ENCODE results near the gene AATK. TPM values are rescaled to one million over a fixed set of nuclear protein-coding genes. Genes with fewer than 3 reads are reported as not detected.

Gene AATK
- total and polyA plus RNA-seq, 2 of the 13 experiments (the other 11 are each of a cell fraction or from before 2014, with no cell fraction given), result 2.9 to 8.4 TPM

- Histone ChIP-seq H3K27ac (ENCODE audit: extremely low read length, insufficient read depth, low read length) (no peak overlapping the region), H3K4me3 (replicated peaks in 1 of 3; ENCODE audit: insufficient read depth in 1 of 3, low read depth in 2 of 3, low read length in 3 of 3) (no peak overlapping the region), H3K9me3 (ENCODE audit: low read length) (no peaks in the 10 kb centered on the region), H3K4me2 (ENCODE audit: low read depth, low read length) (no peak overlapping the region), H3K4me1 (ENCODE audit: insufficient read depth, low read length) (no peaks in the 10 kb centered on the region), H3K9ac (ENCODE audit: insufficient read depth, low read depth, low read length) (no peak overlapping the region), H3K27me3 (ENCODE audit: control insufficient read depth in 1 of 2, insufficient read depth in 2 of 2, low read length in 2 of 2) (no peaks in the 10 kb centered on the region), H3K79me2 (ENCODE audit: insufficient read depth, low read length) (no peaks in the 10 kb centered on the region), H4K20me1 (ENCODE audit: insufficient read depth, low read length) (no peaks in the 10 kb centered on the region), H2AFZ (ENCODE audit: low read length) (no peak overlapping the region), H3K36me3 (replicated peaks in 1 of 2; ENCODE audit: control insufficient read depth in 1 of 2, insufficient read depth in 2 of 2, low read length in 2 of 2) (peaks cover 9 to 25% of the 10 kb centered on the region in 2 experiments)
- ATAC-seq (no peak), FAIRE-seq (no peak), DNase-seq (ENCODE audit: low spot score) (no peak)
- intact Hi-C loops (cut with micrococcal nuclease; ENCODE audit: unreplicated experiment), result no loop called here
- TF ChIP-seq ZNF329 (CRISPR knock-in tag; IDR thresholded peaks at IDR 0.05; ENCODE audit: low read depth) (no peak), ZNF740 (CRISPR knock-in tag; IDR thresholded peaks at IDR 0.05) (no peak), ZNF432 (CRISPR knock-in tag; IDR thresholded peaks at IDR 0.05; ENCODE audit: borderline replicate concordance) (no peak), CCDC6 (CRISPR knock-in tag; IDR thresholded peaks at IDR 0.05) (no peak), NR2F6 (IDR thresholded peaks at IDR 0.05) (no peak), NR2F6 (CRISPR knock-in tag; IDR thresholded peaks at IDR 0.05) (no peak), CCAR2 (optimal IDR thresholded peaks at IDR 0.05; ENCODE audit: low read depth, low read length) (no peak), RFX5 (IDR thresholded peaks at IDR 0.05; ENCODE audit: low read depth, low read length) (no peak), E2F1 (CRISPR knock-in tag; IDR thresholded peaks at IDR 0.05) (no peak), ZNF512 (CRISPR knock-in tag; IDR thresholded peaks at IDR 0.05) (no peak), NONO (IDR thresholded peaks at IDR 0.05) (no peak), NONO (CRISPR knock-in tag; conservative IDR thresholded peaks at IDR 0.05) (no peak), ZMYM3 (CRISPR knock-in tag; IDR thresholded peaks at IDR 0.05) (no peak), RBM22 (optimal IDR thresholded peaks at IDR 0.05; ENCODE audit: low read length) (no peak), ZNF746 (CRISPR knock-in tag; IDR thresholded peaks at IDR 0.05) (no peak), ZFP1 (CRISPR knock-in tag; IDR thresholded peaks at IDR 0.05) (no peak), FUBP1 (CRISPR knock-in tag; IDR thresholded peaks at IDR 0.05; ENCODE audit: borderline replicate concordance) (no peak), NFE2L1 (CRISPR knock-in tag; IDR thresholded peaks at IDR 0.05; ENCODE audit: borderline replicate concordance) (no peak), ZNF446 (CRISPR knock-in tag; IDR thresholded peaks at IDR 0.05) (no peak), SP140L (CRISPR knock-in tag; IDR thresholded peaks at IDR 0.05; ENCODE audit: borderline replicate concordance) (no peak)
- ChIA-PET POLR2A (no interaction called here), CTCF (ENCODE audit: low intra/inter-chr PET ratio, low total read pairs) (no interaction called here)
- WGBS (ENCODE audit: low lambda C conversion rate), result 92% methylated on average over 9 of the region's 9 CpGs
- no TSS peak for BruUV-seq (replicated peaks)
- in situ Hi-C loops (cut with HindIII; ENCODE audit: extremely low pct_ligation_motif_present, low pct_unique_long_range_greater_than_20kb), result no loop called here
Observed at GRCh38 chr17:81212365-81212764, 46.3 kb upstream of the AATK start.

All from HepG2 (cell line).